HG03521 (cell line): ENCODE data around the gene ERGIC1.
"Not testable (repeated sequence)": the region's sequence is repeated elsewhere in the genome, so short reads cannot be mapped to it uniquely, and the experiment has no call there.

Experiments
- ATAC-seq: cut with Tn5 transposase; IDR thresholded peaks from one replicate; pipeline ENCODE4 v1.9.1; 2021; ENCODE audit warnings: mild to moderate bottlenecking, moderate library complexity; ENCODE audit not compliant: unreplicated experiment

ERGIC1 gene

DNA sequence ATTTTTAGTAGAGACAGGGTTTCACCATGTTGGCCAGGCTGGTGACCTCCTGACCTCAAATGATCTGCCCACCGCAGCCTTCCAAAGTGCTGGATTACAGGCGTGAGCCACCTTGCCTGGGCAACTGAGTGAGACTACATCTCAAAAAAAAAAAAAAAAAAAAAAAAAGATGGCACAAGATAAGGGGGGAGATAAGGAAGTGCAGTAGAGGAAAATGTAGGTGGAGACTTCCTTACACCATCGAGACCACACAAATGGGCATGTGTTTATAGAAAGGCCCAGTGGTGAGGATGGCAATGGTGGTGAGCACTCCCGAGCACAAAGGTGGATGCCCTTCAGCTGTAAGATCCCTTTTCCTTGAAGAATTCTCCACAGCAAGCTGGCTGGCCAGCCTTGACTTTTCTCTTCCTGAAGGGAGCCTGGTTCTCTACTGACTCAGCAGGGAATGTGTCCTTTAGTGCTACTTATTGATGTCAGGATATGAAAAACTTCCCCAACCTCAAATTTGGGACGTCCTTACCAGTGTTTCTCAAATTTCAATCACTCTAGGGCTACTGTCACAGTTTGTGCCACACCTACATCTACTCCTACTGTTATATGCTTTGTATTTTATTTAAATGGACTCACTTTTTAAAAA is 28.2 kb downstream of the ERGIC1 start:
- no peak for ATAC-seq

- not testable (repeated sequence) for ATAC-seq
Observed at GRCh38 chr5:172864171-172864570, 30.1 kb downstream of the ERGIC1 start.

DNA sequence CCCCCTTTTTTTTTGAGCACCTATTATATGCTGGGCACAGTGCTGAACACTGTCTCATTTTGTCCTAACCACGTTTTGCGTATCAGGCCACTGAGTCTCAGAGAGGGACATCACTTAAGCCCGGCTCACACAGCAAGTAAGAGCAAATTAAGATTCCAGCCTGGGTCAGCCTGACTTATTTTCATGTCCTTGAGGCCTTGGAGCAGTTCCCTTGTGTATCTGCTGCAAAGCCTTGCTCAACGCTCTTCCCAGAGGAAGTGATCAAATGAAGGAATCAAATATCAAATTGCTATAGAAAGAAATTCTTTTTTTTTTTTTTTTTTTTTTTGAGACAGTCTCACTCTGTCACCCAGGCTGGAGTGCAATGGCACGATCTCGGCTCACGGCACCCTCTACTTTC is 30.7 kb downstream of the ERGIC1 start:
- ATAC-seq = no peak

- no peak for ATAC-seq
Observed at GRCh38 chr5:172866378-172866777, 32.3 kb downstream of the ERGIC1 start.

- no peak for ATAC-seq
Observed at GRCh38 chr5:172866802-172867748, 33.0 kb downstream of the ERGIC1 start.

DNA sequence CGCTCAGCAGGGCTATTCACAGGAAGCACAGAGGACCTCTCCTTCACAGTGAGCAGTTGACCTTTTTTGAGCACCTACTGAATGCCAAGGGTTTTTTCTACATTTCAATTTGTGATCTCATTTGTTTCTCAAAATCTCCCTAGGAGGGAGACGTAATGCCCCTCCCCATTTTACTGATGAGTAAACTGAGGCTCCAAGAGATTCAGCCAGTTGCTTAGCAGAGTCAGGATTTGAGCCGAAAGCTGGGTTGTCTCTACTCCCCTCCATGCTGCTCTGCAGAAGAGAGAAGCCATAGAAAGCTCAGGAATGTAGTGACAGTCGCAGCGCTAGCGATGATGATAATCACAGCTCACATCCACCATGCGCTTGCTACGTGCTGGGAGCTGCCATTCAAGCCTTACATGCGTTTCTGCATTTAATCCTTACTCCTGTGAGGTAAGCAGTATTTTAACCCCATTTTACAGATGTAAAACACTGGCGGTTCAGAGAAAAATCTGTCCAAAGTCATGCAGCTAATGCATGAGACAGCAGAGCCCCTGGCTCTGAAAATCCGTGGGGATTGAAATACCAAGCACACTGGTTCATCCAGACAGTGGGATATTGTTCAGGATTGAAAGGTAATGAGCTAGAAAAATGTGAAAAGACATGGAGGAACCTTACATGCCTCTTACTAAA is 33.8 kb downstream of the ERGIC1 start:
- no peak for ATAC-seq

GRCh38 chr5:172868436-172868923 is 34.4 kb downstream of the ERGIC1 start:
- ATAC-seq = no peak

GRCh38 chr5:172868924-172869591 is 35.0 kb downstream of the ERGIC1 start:
- ATAC-seq = no peak

DNA sequence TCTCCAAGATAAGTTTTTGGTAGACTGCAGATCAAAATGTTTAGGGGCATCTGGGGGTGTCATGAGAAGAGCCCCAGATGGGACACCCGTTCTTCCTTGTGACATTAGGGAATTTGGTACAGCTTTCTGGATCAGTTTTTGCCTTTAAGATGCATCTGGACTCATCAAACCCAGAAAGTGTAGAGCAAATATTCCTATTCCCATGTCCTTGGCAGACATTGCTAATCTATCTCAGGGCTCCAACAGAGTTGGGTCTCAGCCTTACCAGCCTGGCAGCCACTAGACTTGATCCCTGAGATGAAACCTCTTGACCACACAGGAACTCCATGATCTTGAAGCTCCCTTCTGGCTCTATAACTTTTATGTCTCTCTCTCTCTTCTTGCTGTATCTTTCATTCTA is 35.6 kb downstream of the ERGIC1 start:
- no peak for ATAC-seq

DNA sequence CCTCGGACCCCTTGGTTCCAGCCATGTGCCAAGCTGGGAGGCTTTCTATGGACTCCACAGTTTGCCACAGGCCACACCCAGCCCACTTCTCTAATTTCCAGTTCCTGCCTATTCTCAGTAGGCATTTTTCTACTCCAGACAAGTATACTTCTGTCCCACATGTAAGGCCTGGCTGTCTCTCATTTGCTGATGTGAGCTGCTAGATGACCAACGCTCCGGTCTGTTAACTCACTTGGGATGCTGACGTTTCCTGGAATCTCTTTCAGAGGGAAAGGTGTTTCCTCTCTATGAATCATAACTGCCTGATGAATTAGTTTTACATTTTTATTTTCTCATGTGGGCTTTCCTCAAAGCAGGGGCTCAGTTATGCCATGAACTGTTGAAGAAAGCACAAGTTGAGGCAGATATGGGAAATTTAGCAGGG is 36.3 kb downstream of the ERGIC1 start:
- no peak for ATAC-seq

DNA sequence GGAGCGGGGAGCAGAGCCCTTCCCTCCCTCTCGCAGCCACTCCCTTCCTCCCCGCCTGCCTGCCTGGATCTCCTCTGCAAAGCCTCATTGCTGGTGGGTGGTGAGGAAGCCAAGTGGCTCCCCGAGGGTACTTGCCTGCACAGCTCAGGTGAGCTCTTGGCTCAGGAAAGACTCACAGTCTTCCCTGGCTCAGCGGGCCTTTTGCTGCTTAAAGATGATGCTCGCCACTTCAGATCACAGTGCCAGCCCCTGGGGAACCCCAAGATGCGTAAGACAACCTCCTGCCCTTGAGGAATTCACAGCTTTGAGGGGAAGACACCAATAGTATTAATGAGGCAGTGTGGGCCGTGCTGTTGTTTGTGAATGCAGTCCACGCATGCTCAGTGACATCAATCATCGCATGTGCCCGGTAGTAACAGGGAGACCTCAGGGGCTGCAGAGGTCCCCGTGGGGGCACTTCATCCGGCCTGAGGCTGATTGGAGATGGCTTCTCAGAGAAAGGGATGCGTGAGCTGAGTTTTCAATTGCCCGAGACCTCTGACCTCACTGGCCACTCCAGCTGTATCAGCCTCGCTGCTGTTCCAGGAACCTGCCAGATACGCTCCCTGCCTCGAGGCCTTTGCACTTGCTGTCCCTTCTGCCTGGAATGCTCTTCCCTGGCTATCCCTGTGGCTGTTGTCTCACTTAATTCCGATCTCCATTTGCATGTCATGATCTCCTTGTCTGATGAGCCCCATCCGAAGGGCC is 36.8 kb downstream of the ERGIC1 start:
- ATAC-seq = no peak

DNA sequence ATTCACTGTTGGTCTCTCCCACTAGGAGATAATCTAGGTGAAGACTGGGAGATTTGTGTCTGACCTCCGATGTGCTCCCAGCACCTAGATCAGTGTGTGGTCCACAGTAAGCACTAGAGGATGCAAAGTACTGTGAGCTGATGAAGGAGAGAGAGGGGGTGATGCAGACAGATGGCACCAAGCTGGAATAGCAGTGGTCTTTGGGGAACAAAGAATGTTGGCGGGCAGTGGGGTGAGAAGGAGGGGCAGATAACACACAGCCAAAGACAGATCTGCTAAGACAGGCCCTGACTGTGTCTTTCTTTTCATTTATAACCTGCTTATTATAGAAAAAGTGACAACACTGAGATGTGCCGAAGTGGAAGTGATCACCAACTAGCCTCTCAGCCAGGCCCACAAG is 37.5 kb downstream of the ERGIC1 start:
- ATAC-seq = no peak

DNA sequence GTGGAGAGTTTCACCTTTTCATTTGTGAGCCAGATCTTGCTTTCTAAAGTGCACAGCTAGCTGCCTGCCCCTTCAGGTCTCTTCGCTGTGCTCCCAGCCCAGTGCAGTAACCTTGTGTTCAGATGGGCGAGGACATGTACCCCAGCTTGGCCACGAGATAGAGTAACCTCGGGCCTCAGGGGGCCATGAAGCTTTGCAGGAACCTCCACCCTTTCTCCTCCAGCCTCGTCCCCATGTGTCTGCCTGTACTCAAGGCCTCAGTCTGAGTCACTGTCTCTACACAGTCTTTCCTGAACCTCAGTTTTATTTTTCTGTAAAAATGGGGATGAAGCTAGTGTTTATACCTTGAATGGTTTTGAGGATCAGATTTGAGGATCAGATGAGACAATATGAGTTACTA is 37.9 kb downstream of the ERGIC1 start:
- no peak for ATAC-seq

- no peak for ATAC-seq
Observed at GRCh38 chr5:172872997-172873491, 39.0 kb downstream of the ERGIC1 start.

- ATAC-seq = no peak
Observed at GRCh38 chr5:172873513-172873912, 39.5 kb downstream of the ERGIC1 start.

DNA sequence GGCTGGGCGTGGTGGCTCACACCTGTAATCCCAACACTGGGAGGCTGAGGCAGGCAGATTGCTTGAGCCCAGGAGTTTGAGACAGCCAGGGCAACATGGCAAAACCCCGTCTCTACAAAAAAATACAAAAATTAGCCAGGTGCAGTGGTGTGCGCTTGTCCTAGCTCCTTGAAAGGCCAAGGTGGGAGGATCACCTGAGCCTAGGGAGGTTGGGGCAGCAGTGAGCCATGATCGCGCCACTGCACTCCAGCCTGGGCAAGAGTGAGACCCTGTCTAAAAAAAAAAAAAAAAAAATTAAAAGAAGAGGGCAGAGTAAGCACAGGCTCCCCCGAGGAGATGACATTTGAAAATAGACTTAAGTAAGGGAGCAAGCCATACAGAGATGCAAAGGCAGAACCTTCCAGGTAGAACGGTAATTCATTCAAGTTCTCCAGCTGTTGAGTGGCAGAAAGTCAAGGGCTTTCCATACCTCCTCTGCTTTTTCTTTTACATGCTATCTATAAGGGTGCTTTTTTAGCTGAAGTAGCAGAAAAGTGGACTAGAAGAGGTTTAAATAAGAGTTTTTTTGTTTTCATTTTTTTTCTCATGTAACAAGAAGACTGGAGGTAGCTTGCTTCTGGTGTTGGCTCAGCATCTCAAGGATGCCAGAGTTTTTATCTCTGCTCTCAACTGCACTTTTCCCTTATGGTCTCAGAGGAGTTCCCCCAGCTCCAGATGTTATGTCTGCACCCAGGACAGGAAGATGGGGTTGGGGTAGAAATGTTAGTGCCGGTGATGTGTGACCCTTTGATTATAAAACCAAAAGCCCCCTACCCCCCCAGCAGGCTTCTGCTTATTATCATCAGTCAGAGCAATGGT is 40.8 kb downstream of the ERGIC1 start:
- ATAC-seq = no peak

- no peak for ATAC-seq
Observed at GRCh38 chr5:172875505-172876279, 41.6 kb downstream of the ERGIC1 start.

- ATAC-seq = no peak
Observed at GRCh38 chr5:172876578-172876977, 42.5 kb downstream of the ERGIC1 start.
